Activated CD8-positive, alpha-beta memory T cell treated with anti-CD3 and anti-CD28 coated beads, Interleukin-2, amount 50 U/mL, for 1 hour (primary cell): ENCODE measurements around the gene LMX1B.

ENCODE experiments used
- DNase-seq: peaks from one replicate; pipeline ENCODE4 v3.0.0-alpha.2; 2020; ENCODE audit errors: extremely low read depth

The LMX1B gene

GRCh38 chr9:126617823-126618165 lies 4.1 kb downstream of the LMX1B start:
- DNase-seq = no peak

- DNase-seq = no peak
These were observed 4.5 kb downstream of the LMX1B start for GRCh38 chr9:126618190-126618584.

DNA sequence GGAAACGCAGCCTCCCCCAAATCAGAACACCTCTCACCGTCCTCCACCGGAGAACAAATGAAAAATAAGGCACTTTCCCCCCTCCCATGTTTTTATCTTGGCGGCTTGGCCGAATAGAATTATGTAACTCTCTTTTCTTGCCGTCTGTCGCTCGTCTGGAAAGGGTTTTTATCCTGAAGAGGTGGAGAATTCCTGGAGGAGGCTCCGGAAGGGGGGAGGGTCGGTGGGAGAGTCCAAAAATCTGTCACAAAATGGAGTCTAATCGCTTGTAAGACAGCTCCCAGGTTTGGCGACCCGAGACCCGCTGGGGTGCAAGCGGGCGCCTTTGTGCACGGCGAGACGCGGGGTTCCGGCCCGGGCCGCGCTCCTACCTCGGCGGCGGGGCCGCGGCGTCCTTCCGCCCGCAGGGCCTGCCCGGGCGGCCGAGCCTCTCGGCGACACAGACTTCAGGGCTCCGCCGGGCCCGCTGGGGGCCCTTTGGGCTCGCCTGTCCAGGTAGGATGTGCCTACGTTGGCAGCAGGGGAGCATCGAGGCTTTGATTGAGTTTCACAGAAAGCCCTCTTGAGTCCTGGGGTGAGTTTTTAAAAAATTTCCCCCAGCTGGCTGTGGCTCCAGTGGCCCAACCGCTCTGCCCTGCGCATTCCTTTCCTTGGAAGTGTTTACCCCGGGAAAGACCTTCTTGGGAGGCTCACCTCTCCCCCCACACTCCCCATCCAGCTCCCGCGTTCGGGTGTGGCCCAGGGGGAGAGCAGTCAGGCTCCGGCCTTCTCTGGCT lies 5.0 kb downstream of the LMX1B start:
- DNase-seq = no peak

GRCh38 chr9:126619361-126620135 lies 5.8 kb downstream of the LMX1B start:
- no peak for DNase-seq

GRCh38 chr9:126620478-126620877 lies 6.8 kb downstream of the LMX1B start:
- no peak for DNase-seq

DNA sequence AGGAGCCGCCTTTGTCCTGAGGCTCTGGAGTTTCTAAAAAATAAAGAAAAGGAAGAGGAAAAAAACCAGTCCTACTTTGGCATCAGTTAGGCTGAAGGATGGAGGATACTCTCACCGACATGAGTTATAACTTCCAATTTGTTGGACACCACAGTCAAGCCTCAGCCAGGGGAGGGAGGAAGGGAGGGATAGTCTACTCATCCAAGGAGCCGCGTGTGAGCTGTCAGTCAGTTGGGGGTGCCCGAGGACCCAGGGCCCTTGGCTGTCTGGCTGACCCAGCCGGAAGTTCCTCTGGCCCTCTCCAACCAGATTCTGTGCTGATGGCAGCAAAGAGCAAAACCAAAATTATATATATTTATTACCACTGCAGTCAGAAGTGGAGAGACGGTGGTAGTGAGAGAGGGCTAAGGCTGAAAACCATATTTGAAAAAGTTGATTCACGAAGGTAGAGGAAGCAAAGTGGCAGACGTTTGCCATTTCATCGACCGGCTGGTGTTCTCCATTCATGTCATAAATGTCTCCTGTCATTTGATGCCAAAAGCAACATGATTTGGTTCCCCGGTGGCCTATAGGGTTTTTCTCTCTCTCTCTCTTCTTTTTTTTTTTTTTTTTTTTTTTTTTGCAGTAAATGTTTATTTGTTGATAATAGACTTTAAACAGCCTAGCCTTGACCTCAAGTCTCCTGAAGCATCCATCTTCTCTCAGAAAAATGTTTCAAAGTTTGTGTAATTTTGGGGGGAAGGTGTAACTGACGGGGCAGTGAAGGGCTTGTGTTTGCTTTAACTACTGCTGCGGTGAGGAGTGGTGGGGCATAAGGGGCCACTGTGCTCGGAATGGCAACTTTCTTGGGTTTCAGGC lies 7.6 kb downstream of the LMX1B start:
- DNase-seq = no peak

- no peak for DNase-seq
These were observed 8.4 kb downstream of the LMX1B start for GRCh38 chr9:126621919-126622735.

GRCh38 chr9:126623314-126623666 lies 9.6 kb downstream of the LMX1B start:
- DNase-seq = no peak

DNA sequence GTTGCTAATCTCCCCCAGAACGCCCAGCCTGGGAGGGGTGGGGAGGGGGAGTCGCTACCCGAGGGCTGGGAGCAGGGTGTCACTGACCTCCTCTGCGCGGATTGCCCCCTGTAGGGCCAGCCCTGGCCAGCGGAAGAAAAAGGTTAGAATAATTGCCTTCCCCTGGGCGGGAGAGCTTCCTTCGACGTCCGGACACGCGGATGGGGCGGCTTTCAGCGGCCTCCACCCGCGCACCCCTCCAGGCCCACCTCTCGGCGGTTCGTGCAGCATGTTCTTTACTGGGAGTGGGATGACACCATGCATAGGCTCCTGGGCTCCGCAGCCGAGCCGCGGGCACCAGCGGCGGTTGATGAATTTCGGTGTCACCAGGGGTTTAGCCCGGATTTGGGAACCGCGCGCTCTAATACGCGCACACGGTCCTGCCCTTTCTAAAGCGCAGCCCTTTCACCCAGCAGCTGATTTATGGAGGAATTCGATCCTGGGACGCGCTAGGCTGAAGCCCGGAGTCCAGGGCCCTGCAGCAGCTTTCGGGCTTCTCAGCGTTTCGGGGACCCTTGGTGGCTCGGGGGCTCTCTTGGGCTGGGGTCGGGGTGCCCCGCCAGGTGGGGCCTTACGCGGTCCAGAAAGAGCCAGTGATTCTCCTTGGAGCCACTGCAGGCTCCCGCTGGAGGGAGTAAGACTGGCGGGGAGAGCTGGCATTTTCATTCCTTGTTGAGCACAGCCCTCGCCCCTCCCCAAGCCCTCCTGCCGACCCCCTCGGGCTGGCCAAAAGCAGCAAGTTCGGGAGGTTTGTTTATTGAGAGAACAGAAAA lies 10.1 kb downstream of the LMX1B start:
- DNase-seq = no peak

DNA sequence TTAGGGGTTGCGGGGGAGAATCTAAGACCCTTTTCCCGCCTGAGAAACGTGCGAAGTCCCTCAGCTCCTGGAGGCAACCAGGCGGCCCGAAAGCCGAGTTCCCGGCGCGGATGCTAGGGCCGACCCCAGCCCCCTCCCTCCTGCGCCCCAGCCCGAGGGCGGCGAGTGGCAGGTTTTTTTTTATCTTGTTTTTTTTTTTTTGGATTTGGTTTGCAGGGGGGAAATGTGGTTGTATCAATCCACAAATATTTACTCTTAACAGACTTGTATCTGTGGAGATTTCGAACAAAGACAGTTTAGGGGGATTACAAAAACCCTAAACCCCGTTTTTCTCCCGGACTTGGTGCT lies 10.7 kb downstream of the LMX1B start:
- no peak for DNase-seq

GRCh38 chr9:126624912-126625311 lies 11.2 kb downstream of the LMX1B start:
- DNase-seq = no peak

DNA sequence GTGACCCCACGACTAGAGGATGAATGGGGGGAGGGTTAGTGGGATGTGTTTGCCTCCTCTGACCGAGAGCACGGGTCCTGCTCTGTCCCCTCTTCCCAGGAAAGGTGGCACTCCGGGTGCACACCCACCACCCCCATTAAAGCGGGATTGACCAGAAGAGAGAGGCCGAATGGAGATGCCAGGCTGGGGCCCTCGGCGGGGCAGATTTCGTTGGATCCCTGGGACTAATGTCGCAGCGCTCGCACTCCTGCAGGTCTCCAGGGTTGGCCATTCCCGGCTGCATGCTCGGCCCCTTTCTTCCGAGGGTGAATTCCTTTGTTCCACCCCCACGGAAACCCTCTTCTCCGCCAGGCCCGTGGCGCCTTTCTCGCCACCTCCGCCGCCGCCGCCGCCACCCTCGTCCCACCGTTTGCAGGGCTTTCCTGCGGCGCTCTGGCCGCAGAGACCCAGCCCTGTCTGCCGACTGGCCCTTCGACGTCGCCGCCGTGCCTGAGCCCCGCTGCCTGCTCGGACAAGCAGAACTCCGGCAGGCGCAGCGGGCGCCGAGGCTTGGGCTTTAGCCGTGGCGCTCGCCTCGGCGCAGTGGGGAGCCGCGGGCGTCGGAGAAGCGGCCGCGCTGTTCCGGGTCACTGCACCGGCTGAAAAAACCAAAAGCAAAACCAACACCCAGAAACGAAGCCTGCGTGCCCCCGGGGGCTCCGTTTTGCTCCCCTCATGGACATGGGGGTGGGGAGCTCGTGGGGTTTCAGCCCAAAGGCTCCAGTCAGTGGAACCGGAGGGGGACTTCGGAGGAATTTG lies 11.8 kb downstream of the LMX1B start:
- no peak for DNase-seq

DNA sequence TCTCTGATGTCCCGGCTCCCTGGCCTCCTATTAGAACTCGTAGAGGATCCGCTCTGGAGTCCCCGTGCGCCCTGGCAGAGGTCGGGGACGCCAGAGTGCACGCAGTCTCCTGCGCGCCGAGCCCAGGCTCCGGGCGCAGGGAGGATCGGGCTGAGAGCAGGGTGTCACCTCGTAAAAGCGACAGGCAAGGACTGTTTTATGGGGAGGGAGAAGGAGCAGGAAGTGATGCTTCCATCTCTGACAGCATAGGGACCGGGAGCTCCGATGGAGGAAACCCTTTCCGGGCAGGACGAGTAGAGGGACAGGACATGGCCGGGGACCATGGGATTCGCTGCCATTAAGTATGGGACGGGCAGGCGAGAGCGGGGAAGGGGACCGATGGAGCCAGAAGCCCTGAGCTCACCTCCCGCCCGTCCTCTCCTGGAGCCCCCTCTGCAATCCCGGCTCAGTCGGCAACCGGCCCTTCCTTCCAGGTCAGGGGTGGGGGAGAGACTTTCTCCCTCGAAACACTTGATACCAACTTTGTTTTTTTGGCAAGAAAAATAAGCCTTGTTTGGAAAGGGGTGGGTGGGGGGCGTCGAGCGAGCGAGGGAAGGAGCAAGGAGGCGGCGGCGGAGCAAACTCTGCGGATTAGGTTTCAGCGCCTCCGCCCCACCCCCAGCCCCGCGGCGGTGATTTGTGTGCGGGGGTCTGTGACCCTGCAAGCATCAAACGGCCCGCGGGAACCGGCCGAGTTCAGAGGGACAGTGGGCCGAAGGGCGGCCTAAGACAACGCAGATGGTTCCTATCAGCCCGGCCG lies 12.6 kb downstream of the LMX1B start:
- no peak for DNase-seq

DNA sequence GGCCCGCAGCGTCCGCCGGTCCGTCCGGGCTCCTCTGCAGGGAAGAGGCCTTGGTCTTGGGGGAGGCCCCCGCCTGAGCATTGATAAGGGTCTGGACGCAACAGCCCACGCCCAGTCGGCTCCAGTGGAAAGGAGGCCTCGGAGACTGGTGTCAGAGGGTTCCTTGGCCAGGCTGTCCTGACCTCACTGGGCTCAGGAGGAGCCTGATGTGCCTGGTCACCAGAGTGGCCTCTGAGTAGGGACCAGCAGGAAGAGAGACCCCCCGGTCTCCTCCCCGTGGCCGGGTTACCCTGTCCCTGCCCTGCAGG lies 13.2 kb downstream of the LMX1B start:
- no peak for DNase-seq

DNA sequence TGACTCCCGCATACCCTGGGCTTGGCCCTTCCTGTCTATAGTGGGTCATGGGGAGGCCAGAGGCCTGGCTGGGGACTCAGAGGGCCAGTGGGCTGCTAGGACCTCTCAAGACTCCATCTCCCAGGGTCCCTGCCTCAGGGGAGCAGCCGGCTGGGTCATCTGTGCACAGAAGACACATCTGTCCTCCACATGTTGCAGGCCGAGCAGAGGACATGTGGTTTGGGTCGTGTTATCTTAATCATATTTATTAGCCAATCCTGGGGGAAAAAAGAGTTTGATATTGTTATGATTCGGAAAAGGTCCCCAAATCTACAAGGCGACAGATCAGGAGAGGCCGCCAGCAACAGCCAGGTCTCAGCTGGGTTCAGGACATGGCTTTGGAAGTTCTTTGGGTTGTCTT lies 14.4 kb downstream of the LMX1B start:
- no peak for DNase-seq

DNA sequence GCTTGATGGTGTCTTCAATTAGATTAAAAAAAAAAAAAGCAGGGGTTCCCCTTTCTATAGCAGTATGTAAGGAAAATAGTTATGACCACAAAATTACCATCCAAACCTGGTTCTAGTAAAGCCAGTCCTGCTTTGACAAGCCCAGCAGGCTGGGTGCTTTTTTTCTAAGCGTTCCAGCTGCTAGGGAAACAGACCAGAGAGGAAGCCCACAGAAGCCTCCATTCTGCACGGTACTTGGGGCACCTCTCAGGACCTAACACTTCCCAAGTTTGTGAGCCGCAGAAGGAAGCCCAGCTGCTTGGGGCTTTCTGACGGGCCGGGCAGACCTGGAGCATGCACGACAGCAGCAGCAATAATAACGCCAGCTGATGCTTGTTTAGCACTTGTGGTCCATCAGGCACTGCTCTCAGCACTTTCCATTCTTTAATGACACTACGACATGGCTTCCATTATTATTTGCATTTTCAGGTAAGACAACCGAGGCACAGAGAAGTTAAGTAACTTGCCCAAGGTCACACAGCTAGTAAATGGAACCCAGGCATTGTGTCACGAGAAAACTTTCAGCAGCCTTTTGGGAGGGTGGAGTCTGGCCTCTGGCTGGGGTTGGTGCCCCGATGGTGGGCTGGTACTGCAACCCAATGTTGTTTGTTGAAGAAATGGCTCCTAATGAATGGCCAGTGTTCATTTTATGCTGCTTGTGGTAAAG lies 15.4 kb downstream of the LMX1B start:
- DNase-seq = no peak

DNA sequence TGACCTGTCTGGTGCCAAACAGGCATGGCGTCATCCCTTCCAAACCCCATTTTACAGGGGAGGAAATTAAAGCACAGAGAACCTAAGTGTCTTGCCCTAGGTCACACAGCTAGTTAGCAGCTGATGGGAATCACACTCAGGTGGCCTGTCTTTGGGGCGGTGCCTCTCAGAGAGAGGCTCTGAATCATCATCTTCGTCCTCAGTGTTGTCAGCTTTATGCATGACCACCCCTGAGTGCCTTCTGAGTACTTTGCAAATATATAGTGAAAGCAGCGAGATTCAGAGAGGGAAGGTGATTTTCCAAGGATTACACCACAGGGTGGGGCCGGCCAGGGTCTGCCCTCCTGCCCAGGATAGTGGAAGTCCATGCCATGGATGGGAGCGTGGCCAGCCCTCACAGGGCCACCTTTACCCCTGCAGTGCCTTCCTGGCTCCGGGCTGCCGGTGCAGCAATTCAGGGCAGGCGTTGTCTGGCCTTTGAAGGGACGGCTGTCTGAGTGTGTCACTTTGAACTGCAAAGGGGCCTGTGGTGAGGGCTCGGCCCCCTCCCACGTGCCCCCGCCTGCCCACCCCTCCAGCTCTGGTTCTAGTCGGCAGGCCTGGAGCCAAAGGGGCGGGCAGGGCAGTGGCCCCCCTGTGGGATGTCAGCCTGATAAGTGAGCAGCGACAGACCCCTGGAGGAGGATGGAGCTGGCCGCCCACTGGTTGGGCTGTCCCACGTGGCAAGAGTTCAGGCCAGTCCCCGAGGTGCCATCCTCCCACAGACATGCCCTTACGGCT lies 16.9 kb downstream of the LMX1B start:
- DNase-seq = no peak

DNA sequence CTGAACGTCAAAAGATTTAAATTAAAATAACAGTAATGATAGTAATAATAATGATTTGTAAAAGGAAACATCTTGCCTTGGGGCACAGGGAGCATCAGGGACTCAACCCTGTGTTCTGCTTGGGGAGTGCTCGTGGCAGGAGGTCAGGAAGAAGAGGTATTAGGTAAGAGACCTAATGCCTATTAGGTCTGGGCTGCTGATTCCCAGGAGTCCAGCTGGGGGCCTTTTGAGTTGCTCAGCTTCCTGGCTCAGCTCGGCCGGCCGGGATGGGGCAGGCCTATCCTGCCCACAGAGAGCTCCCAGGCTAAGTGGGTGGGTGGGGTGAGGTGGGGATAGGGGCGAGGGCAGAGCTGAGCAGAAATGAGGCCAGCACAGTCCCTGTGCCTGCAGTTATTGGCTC lies 17.5 kb downstream of the LMX1B start:
- no peak for DNase-seq
